ENCODE results near the gene SPRYD7. TPM values are rescaled to one million over a fixed set of nuclear protein-coding genes. Genes with fewer than 3 reads are reported as not detected.

SPRYD7 gene
- polyA plus RNA-seq (2013, experiment 1 of 2), result 4.9 TPM
- 5.1 TPM for polyA plus RNA-seq (2013, experiment 2 of 2)

GRCh38 chr13:49936075-49936967, at the start of gene SPRYD7:
SPRYD7 (minus strand) TSS chr13:49936340; CDS start chr13:49936235, 105 bp downstream.
- DNase-seq, result peak; percentile 99
- H3K79me1 ChIP-seq (ENCODE audit: low read length), result no peaks in the 10 kb centered on the region
- H2AK5ac ChIP-seq (ENCODE audit: low read length), result no peak within 1 kb of the TSS
- H3K27me3 ChIP-seq (ENCODE audit: insufficient read depth, low read length, poor library complexity), result no peaks in the 10 kb centered on the region
- no peak within 1 kb of the TSS for H2BK5ac ChIP-seq (ENCODE audit: low read length)
- H3K79me2 ChIP-seq (ENCODE audit: control insufficient read depth, insufficient read depth, low read length), result no peaks in the 10 kb centered on the region
- H3K9ac ChIP-seq (ENCODE audit: low read length), result peak within 1 kb of the TSS; percentile 71
- H3K36me3 ChIP-seq (ENCODE audit: control insufficient read depth, insufficient read depth, low read length), result no peaks in the 10 kb centered on the region
- peak within 1 kb of the TSS; percentile 63 for H3K4me3 ChIP-seq (ENCODE audit: low read length)
- H3K4me1 ChIP-seq (ENCODE audit: control insufficient read depth, low read depth, low read length), result no peaks in the 10 kb centered on the region
- no peak within 1 kb of the TSS for H2BK15ac ChIP-seq (replicated peaks; ENCODE audit: low read depth)
- no CpG with 5 or more reads among the region's 71 CpGs for WGBS (ENCODE audit: extremely low coverage, insufficient coverage, low lambda C conversion rate)
- H2BK120ac ChIP-seq (ENCODE audit: low read depth, low read length), result no peak within 1 kb of the TSS
- H4K8ac ChIP-seq (ENCODE audit: low read depth, low read length), result no peak within 1 kb of the TSS
- H4K5ac ChIP-seq (ENCODE audit: low read length), result no peak within 1 kb of the TSS
- H3K56ac ChIP-seq (ENCODE audit: low read length), result peak within 1 kb of the TSS; percentile 89
- H3K27ac ChIP-seq (ENCODE audit: low read depth, low read length), result peak within 1 kb of the TSS; percentile 45
- peak within 1 kb of the TSS; percentile 1 for H3K4ac ChIP-seq (ENCODE audit: low read depth, low read length)
- H3K18ac ChIP-seq (ENCODE audit: low read length), result peak within 1 kb of the TSS; percentile 42
- no peak within 1 kb of the TSS for H3K23ac ChIP-seq (ENCODE audit: low read length)
- H3K4me2 ChIP-seq (ENCODE audit: low read length), result peak within 1 kb of the TSS; percentile 79

DNA sequence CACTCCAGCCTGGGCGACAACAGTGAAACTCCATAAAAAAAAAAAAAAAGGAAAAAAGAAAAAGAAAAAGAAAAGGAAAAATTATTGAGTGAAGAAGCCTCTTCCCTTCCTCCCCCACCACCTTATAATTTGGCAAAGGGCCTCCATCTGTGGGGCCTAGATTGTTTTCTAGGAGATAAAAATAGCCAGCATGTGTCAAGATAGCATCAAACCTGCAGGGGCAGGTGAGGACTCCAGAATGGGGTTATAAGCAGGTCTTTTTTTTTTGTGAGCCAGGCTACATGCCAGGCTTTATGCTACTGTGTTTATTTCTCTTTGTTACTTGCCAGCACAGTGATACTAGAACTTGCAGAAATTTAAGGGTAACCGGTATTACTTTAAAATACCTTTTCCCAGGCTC, 49.0 kb upstream of the SPRYD7 start:
- no peak overlapping the region for H4K8ac ChIP-seq (ENCODE audit: low read depth, low read length)
- H3K36me3 ChIP-seq (ENCODE audit: control insufficient read depth, insufficient read depth, low read length), result no peaks in the 10 kb centered on the region
- WGBS (ENCODE audit: extremely low coverage, insufficient coverage, low lambda C conversion rate), result no CpG with 5 or more reads among the region's 2 CpGs
- no peak overlapping the region for H2BK5ac ChIP-seq (ENCODE audit: low read length)
- no peaks in the 10 kb centered on the region for H3K79me2 ChIP-seq (ENCODE audit: control insufficient read depth, insufficient read depth, low read length)
- H3K79me1 ChIP-seq (ENCODE audit: low read length), result no peaks in the 10 kb centered on the region
- H3K56ac ChIP-seq (ENCODE audit: low read length), result no peak overlapping the region
- H3K9ac ChIP-seq (ENCODE audit: low read length), result no peak overlapping the region
- no peak overlapping the region for H2BK120ac ChIP-seq (ENCODE audit: low read depth, low read length)
- no peak for DNase-seq
- no peak overlapping the region for H4K5ac ChIP-seq (ENCODE audit: low read length)
- no peaks in the 10 kb centered on the region for H3K27me3 ChIP-seq (ENCODE audit: insufficient read depth, low read length, poor library complexity)
- H3K18ac ChIP-seq (ENCODE audit: low read length), result no peak overlapping the region
- H3K4me3 ChIP-seq (ENCODE audit: low read length), result no peak overlapping the region
- no peak overlapping the region for H3K4me2 ChIP-seq (ENCODE audit: low read length)
- no peak overlapping the region for H2BK15ac ChIP-seq (replicated peaks; ENCODE audit: low read depth)
- H3K4me1 ChIP-seq (ENCODE audit: control insufficient read depth, low read depth, low read length), result no peaks in the 10 kb centered on the region
- no peak overlapping the region for H3K23ac ChIP-seq (ENCODE audit: low read length)
- H3K27ac ChIP-seq (ENCODE audit: low read depth, low read length), result no peak overlapping the region
- H3K4ac ChIP-seq (ENCODE audit: low read depth, low read length), result no peak overlapping the region
- no peak overlapping the region for H2AK5ac ChIP-seq (ENCODE audit: low read length)

DNA sequence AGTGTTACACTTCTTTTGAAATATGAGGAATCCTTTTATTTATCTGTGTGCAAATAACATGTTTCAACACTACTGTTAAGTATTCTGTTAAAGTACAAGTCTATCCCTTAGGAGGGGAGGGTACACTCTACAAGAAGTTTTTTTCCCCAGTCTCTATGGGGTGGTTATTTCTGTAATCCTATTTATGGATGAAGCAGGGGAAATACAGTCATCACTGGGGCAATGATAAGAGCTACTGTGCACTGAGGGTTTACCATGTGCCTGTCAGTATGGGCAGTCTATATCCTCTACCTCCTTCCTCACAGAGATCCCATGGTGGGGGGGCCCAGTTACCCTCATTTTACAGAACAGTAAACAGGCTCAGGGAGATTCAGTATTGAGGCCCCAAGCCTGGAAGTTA, 44.1 kb upstream of the SPRYD7 start:
- Histone ChIP-seq H4K5ac (ENCODE audit: low read length) (no peak overlapping the region), H3K23ac (ENCODE audit: low read length) (no peak overlapping the region), H3K36me3 (ENCODE audit: control insufficient read depth, insufficient read depth, low read length) (no peaks in the 10 kb centered on the region), H3K4me1 (ENCODE audit: control insufficient read depth, low read depth, low read length) (no peaks in the 10 kb centered on the region), H3K9ac (ENCODE audit: low read length) (no peak overlapping the region), H3K4ac (ENCODE audit: low read depth, low read length) (no peak overlapping the region), H2BK120ac (ENCODE audit: low read depth, low read length) (no peak overlapping the region), H3K27me3 (ENCODE audit: insufficient read depth, low read length, poor library complexity) (no peaks in the 10 kb centered on the region), H3K56ac (ENCODE audit: low read length) (no peak overlapping the region), H3K4me2 (ENCODE audit: low read length) (no peak overlapping the region), H3K18ac (ENCODE audit: low read length) (no peak overlapping the region), H4K8ac (ENCODE audit: low read depth, low read length) (no peak overlapping the region), H3K79me1 (ENCODE audit: low read length) (no peaks in the 10 kb centered on the region), H3K79me2 (ENCODE audit: control insufficient read depth, insufficient read depth, low read length) (no peaks in the 10 kb centered on the region), H3K27ac (ENCODE audit: low read depth, low read length) (no peak overlapping the region), H2AK5ac (ENCODE audit: low read length) (no peak overlapping the region), H2BK5ac (ENCODE audit: low read length) (no peak overlapping the region), H3K4me3 (ENCODE audit: low read length) (no peak overlapping the region), H2BK15ac (replicated peaks; ENCODE audit: low read depth) (no peak overlapping the region)
- no peak for DNase-seq

DNA sequence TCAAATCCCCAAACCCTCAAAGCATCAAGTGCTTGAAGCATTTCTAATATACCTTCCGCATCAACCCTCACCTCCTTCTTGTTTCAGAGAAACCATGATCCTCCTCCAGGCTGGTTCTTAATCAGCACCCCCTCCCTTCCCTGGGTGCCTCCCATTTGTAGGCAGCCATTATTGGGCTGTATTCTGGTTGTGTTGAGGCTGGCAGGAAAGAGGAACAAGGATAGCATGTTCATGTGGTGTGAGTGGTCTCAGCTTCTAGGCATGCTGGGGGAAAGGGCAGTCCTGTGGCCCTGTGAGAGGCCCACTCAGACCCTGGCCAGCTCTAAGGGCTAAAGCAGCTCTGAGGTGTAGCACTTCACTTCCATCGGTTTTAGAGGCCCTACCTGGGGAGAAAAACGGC, 41.9 kb upstream of the SPRYD7 start:
- H3K4me3 ChIP-seq (ENCODE audit: low read length), result no peak overlapping the region

DNA sequence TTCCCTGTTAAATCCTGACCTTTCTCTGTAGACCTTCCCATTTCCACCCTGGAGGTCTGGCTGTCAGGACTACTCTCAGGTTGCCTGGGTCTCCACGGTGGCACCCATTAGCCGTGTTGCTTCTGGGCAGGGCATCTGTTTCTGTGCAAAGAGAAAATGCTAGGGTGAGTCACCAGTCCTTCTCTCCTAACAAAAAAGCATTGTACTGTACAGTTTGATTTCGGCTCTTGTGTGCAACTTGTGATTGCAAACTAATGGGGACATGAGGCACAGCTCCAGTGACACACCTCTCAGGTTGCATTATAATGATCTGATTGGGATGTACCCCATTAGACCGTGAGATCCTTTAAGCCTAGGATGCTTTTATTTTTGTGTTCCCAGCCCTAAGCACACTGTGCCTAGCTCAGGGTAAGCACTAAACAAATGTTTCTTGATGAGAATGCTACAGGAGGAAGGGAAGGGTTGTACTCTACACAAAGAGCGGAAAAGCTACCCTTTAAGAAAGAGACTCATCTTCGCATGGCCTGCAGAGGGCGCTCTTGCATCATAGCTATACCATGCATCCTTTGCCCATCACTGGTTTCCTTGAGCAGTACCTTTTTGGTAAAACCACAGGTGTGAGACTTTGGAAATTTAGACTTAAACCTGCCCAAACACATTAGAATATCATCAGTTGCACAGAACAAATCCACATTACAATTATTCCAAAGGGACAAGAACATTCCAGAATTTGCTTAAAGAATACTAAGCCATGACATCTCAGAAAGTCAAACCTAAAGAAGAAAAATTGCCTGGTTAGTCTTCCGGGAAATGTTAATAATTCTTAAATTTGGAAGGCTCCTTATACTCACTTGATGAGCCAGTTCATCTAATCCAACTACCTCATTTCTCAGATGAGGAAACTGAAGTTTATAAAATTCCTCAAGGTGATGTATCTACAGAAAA, 40.4 kb upstream of the SPRYD7 start:
- H3K4me1 ChIP-seq (ENCODE audit: control insufficient read depth, low read depth, low read length), result no peaks in the 10 kb centered on the region
- H4K8ac ChIP-seq (ENCODE audit: low read depth, low read length), result no peak overlapping the region
- no peak overlapping the region for H3K18ac ChIP-seq (ENCODE audit: low read length)
- no peaks in the 10 kb centered on the region for H3K27me3 ChIP-seq (ENCODE audit: insufficient read depth, low read length, poor library complexity)
- H3K9ac ChIP-seq (ENCODE audit: low read length), result no peak overlapping the region
- H2AK5ac ChIP-seq (ENCODE audit: low read length), result no peak overlapping the region
- H4K5ac ChIP-seq (ENCODE audit: low read length), result no peak overlapping the region
- H3K36me3 ChIP-seq (ENCODE audit: control insufficient read depth, insufficient read depth, low read length), result no peaks in the 10 kb centered on the region
- DNase-seq, result peak; percentile 75
- H2BK5ac ChIP-seq (ENCODE audit: low read length), result no peak overlapping the region
- H2BK120ac ChIP-seq (ENCODE audit: low read depth, low read length), result no peak overlapping the region
- H3K27ac ChIP-seq (ENCODE audit: low read depth, low read length), result no peak overlapping the region
- no peak overlapping the region for H3K23ac ChIP-seq (ENCODE audit: low read length)
- no peaks in the 10 kb centered on the region for H3K79me2 ChIP-seq (ENCODE audit: control insufficient read depth, insufficient read depth, low read length)
- no CpG with 5 or more reads among the region's 8 CpGs for WGBS (ENCODE audit: extremely low coverage, insufficient coverage, low lambda C conversion rate)
- no peak overlapping the region for H3K4me2 ChIP-seq (ENCODE audit: low read length)
- no peak overlapping the region for H3K4me3 ChIP-seq (ENCODE audit: low read length)
- H3K56ac ChIP-seq (ENCODE audit: low read length), result no peak overlapping the region
- H3K79me1 ChIP-seq (ENCODE audit: low read length), result no peaks in the 10 kb centered on the region
- no peak overlapping the region for H3K4ac ChIP-seq (ENCODE audit: low read depth, low read length)
- no peak overlapping the region for H2BK15ac ChIP-seq (replicated peaks; ENCODE audit: low read depth)

More for the DNA sequence above, 41.9 kb upstream of the SPRYD7 start:
- Histone ChIP-seq H3K27me3 (ENCODE audit: insufficient read depth, low read length, poor library complexity) (no peaks in the 10 kb centered on the region), H3K79me1 (ENCODE audit: low read length) (no peaks in the 10 kb centered on the region), H3K4me2 (ENCODE audit: low read length) (no peak overlapping the region), H3K9ac (ENCODE audit: low read length) (no peak overlapping the region), H3K56ac (ENCODE audit: low read length) (no peak overlapping the region), H2AK5ac (ENCODE audit: low read length) (no peak overlapping the region), H2BK120ac (ENCODE audit: low read depth, low read length) (no peak overlapping the region), H3K27ac (ENCODE audit: low read depth, low read length) (no peak overlapping the region), H2BK15ac (replicated peaks; ENCODE audit: low read depth) (no peak overlapping the region), H2BK5ac (ENCODE audit: low read length) (no peak overlapping the region), H3K36me3 (ENCODE audit: control insufficient read depth, insufficient read depth, low read length) (no peaks in the 10 kb centered on the region), H3K18ac (ENCODE audit: low read length) (no peak overlapping the region), H4K5ac (ENCODE audit: low read length) (no peak overlapping the region), H3K79me2 (ENCODE audit: control insufficient read depth, insufficient read depth, low read length) (no peaks in the 10 kb centered on the region), H4K8ac (ENCODE audit: low read depth, low read length) (no peak overlapping the region), H3K4ac (ENCODE audit: low read depth, low read length) (no peak overlapping the region), H3K23ac (ENCODE audit: low read length) (no peak overlapping the region), H3K4me1 (ENCODE audit: control insufficient read depth, low read depth, low read length) (no peaks in the 10 kb centered on the region)
- WGBS (ENCODE audit: extremely low coverage, insufficient coverage, low lambda C conversion rate), result 40% methylated on average over 1 of the region's 3 CpGs
- DNase-seq, result no peak
